ENCODE results near the gene CCDC61. TPM values are rescaled to one million over a fixed set of nuclear protein-coding genes. Genes with fewer than 3 reads are reported as not detected.
A peak's percentile ranks its signal among the peaks of the same experiment; 100 is the strongest.

The CCDC61 gene
- total RNA-seq, 1 experiment from 2014 or later = 24.8 TPM

DNA sequence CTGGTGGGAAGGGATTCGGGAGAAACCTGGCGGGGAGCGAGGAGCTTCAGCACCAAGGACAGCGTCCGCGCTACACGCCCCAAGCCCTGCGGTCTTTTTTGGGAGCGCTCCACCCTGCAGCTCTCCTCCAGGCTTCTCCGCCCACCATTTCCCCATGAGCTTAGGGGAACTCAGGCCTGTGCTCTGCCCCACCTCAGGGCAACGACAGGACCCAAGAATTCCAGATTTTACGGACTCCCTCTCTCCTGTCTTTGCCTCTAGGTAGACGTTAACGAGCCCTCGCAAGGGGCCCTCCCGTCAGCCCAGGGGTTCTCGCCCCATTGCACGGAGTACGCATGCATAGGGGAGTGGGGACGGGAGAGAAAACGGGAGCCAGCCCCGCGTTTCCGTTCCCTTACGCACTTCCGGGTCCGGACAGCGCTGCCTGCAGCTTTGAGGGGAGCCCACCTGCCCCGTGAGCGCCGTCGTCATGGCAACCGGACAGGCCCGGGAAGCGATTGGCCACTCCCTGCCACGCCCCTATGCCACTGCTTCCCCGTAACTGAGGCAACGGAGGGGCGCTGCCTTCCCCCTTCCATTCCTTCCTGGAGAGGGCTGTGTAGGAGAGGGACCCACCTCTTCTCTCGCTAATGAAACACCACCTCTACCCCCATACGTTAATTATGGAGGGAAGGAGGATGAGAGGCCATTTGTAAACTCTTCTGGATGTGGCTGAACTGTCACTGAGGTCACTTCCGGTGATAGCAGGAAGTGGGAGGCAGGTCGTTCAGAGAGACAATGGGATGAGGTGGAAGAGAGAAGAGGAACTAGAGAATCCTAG is 42.4 kb upstream of the CCDC61 start:
- CTCF ChIA-PET = no interaction called here
- Histone ChIP-seq H2AFZ (no peak overlapping the region), H3K4me2 (no peak overlapping the region), H4K20me1 (ENCODE audit: insufficient read depth) (no peaks in the 10 kb centered on the region), H3K27ac (no peak overlapping the region), H3K4me3 (no peak overlapping the region), H3K9me2 (ENCODE audit: insufficient read depth) (no peaks in the 10 kb centered on the region), H3K79me2 (ENCODE audit: low read depth) (no peaks in the 10 kb centered on the region), H3K9me3 (ENCODE audit: insufficient read depth, low read depth) (no peaks in the 10 kb centered on the region), H3K36me3 (ENCODE audit: low read depth) (no peaks in the 10 kb centered on the region), H3K4me1 (replicated peaks; ENCODE audit: insufficient read depth) (peaks cover 23% of the 10 kb centered on the region), H3K27me3 (ENCODE audit: insufficient read depth, low read depth) (peaks cover 24% of the 10 kb centered on the region), H3F3A (ENCODE audit: insufficient read depth, low read depth) (peaks cover 27% of the 10 kb centered on the region; the same call in 1 of the 2 replicates)
- TF ChIP-seq EZH2 (IDR thresholded peaks at IDR 0.05; ENCODE audit: low read depth) = no peak
- TF ChIP-seq, protein P1, sequence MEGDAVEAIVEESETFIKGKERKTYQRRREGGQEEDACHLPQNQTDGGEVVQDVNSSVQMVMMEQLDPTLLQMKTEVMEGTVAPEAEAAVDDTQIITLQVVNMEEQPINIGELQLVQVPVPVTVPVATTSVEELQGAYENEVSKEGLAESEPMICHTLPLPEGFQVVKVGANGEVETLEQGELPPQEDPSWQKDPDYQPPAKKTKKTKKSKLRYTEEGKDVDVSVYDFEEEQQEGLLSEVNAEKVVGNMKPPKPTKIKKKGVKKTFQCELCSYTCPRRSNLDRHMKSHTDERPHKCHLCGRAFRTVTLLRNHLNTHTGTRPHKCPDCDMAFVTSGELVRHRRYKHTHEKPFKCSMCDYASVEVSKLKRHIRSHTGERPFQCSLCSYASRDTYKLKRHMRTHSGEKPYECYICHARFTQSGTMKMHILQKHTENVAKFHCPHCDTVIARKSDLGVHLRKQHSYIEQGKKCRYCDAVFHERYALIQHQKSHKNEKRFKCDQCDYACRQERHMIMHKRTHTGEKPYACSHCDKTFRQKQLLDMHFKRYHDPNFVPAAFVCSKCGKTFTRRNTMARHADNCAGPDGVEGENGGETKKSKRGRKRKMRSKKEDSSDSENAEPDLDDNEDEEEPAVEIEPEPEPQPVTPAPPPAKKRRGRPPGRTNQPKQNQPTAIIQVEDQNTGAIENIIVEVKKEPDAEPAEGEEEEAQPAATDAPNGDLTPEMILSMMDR (conservative IDR thresholded peaks at IDR 0.05) = no peak
- intact Hi-C loops (cut with micrococcal nuclease; ENCODE audit: unreplicated experiment) = no loop called here
- POLR2A ChIA-PET (ENCODE audit: unreplicated experiment) = no interaction called here
- BruUV-seq (replicated peaks) = no TSS peak
- peak in 1 of 2 experiments; percentile 49 for DNase-seq

DNA sequence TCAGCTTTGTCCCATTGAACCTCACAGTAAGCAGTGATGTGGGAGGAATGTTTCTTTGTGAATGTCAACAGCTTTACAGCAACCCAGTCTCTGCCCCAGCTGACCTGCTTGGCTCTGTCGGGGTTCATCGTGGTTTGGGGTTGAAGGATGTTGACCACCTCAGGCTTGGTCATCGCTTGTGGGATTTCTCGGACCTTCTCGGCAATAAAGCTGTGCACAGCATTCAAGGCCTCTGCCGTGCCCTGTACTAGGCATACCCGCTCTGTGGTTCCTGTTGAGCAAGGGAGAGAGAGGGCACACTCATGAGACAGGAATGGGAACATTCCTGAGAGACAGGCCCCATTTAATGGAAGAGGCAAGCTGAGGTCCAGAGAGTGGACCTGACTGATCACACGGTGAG is 41.6 kb upstream of the CCDC61 start:
- Histone ChIP-seq H2AFZ (no peak overlapping the region), H3K27ac (no peak overlapping the region), H3K9me2 (ENCODE audit: insufficient read depth) (no peaks in the 10 kb centered on the region), H3F3A (ENCODE audit: insufficient read depth, low read depth) (peaks cover 27% of the 10 kb centered on the region; the same call in 1 of the 2 replicates), H3K27me3 (ENCODE audit: insufficient read depth, low read depth) (peaks cover 23% of the 10 kb centered on the region), H3K36me3 (ENCODE audit: low read depth) (no peaks in the 10 kb centered on the region), H3K79me2 (ENCODE audit: low read depth) (no peaks in the 10 kb centered on the region), H3K4me3 (no peak overlapping the region), H4K20me1 (ENCODE audit: insufficient read depth) (no peaks in the 10 kb centered on the region), H3K4me2 (no peak overlapping the region), H3K4me1 (replicated peaks; ENCODE audit: insufficient read depth) (peaks cover 23% of the 10 kb centered on the region), H3K9me3 (ENCODE audit: insufficient read depth, low read depth) (no peaks in the 10 kb centered on the region)
- intact Hi-C loops (cut with micrococcal nuclease; ENCODE audit: unreplicated experiment) = no loop called here
- TF ChIP-seq, protein P1 (conservative IDR thresholded peaks at IDR 0.05) = no peak
- no peak for TF ChIP-seq EZH2 (IDR thresholded peaks at IDR 0.05; ENCODE audit: low read depth)
- ChIA-PET POLR2A (ENCODE audit: unreplicated experiment) (no interaction called here), CTCF (interaction anchor here (0.6 to 0.7 kb wide), 2 partner anchors 42 to 655 kb away, joined by 3 to 5 read pairs; no protein-coding TSS in a partner anchor)
- BruUV-seq (replicated peaks) = no TSS peak
- no peak for DNase-seq

DNA sequence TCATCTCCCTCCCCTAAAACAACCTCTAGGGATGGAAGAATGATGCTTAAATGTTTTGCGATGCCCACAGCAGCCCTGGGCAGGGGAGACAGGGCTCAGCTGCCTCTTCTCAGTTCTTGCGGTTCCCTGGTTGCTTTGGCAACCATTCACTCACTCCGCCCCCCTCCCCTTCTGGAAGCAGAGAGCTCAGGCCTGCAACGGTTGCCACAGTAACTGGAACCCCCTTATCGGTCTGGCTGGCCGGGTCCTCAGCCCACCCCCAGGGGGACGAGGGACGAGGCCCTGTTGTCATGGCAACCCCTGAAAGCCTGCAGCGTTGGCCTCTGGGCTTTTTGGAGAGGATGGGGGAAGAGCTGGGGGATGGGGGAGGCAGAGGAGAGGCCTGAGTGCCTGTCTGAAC is 41.1 kb upstream of the CCDC61 start:
- Histone ChIP-seq H3K27me3 (ENCODE audit: insufficient read depth, low read depth) (peaks cover 23% of the 10 kb centered on the region), H3K9me3 (ENCODE audit: insufficient read depth, low read depth) (no peaks in the 10 kb centered on the region), H3K4me2 (no peak overlapping the region), H2AFZ (no peak overlapping the region), H3K9me2 (ENCODE audit: insufficient read depth) (no peaks in the 10 kb centered on the region), H3K27ac (no peak overlapping the region), H3K4me3 (no peak overlapping the region), H3K4me1 (replicated peaks; ENCODE audit: insufficient read depth) (peaks cover 23% of the 10 kb centered on the region), H4K20me1 (ENCODE audit: insufficient read depth) (no peaks in the 10 kb centered on the region), H3K79me2 (ENCODE audit: low read depth) (no peaks in the 10 kb centered on the region), H3F3A (ENCODE audit: insufficient read depth, low read depth) (peaks cover 27% of the 10 kb centered on the region; the same call in 1 of the 2 replicates), H3K36me3 (ENCODE audit: low read depth) (no peaks in the 10 kb centered on the region)
- ChIA-PET POLR2A (ENCODE audit: unreplicated experiment) (no interaction called here), CTCF (interaction anchor here (0.6 to 0.7 kb wide), 2 partner anchors 42 to 656 kb away, joined by 3 to 5 read pairs; no protein-coding TSS in a partner anchor)
- no TSS peak for BruUV-seq (replicated peaks)
- intact Hi-C loops (cut with micrococcal nuclease; ENCODE audit: unreplicated experiment) = no loop called here
- no peak for TF ChIP-seq EZH2 (IDR thresholded peaks at IDR 0.05; ENCODE audit: low read depth)
- TF ChIP-seq, protein P1 (conservative IDR thresholded peaks at IDR 0.05) = no peak
- no peak for DNase-seq

Data from PC-9 (cell line).